Esophagus (tissue), 2 donors: ENCODE data around the gene PRRT4. TPM values are rescaled to one million over a fixed set of nuclear protein-coding genes. Genes with fewer than 3 reads are reported as not detected.

Source experiments
- H3K27ac ChIP-seq, 2 donors: one replicate each; pipeline ENCODE4 v1.5.1; 2013; ENCODE audit warnings: low read depth in 2 of 2, mild to moderate bottlenecking in 2 of 2, inconsistent platforms in 1 of 2, low read length in 1 of 2, moderate library complexity in 1 of 2
- H3K27me3 ChIP-seq, 2 donors: one replicate each; pipeline ENCODE4 v1.6.1; 2013; ENCODE audit warnings: low read length in 2 of 2, control low read depth in 1 of 2, mild to moderate bottlenecking in 1 of 2; ENCODE audit not compliant: insufficient read depth in 2 of 2, control insufficient read depth in 1 of 2
- H3K36me3 ChIP-seq, 2 donors: one replicate each; pipeline ENCODE4 v1.6.1; 2013; ENCODE audit warnings: low read length in 1 of 2; ENCODE audit not compliant: control insufficient read depth in 2 of 2, insufficient read depth in 2 of 2
- H3K4me1 ChIP-seq, 2 donors: one replicate each; pipeline ENCODE4 v1.6.1; 2013; ENCODE audit warnings: low read length in 1 of 2; ENCODE audit not compliant: control insufficient read depth in 2 of 2, insufficient read depth in 2 of 2
- H3K4me3 ChIP-seq, 2 donors: one replicate each; pipeline ENCODE4 v1.5.1; 2013; ENCODE audit warnings: low read length in 2 of 2, mild to moderate bottlenecking in 2 of 2, low read depth in 1 of 2, moderate library complexity in 1 of 2
- H3K9me3 ChIP-seq, 2 donors: one replicate each; pipeline ENCODE4 v1.6.1; 2013; ENCODE audit warnings: mild to moderate bottlenecking in 2 of 2, low read depth in 1 of 2, low read length in 1 of 2, moderate library complexity in 1 of 2; ENCODE audit not compliant: control insufficient read depth in 2 of 2, insufficient read depth in 1 of 2
- WGBS, 2 donors: extraction: QIAGEN DNeasy Blood & Tissue Kit; methylation state at CpG; one replicate each; pipeline ENCODE4 v1.1.7; 2013; 5-methylcytosine and 5-hydroxymethylcytosine counted together
- polyA plus RNA-seq, 2 donors: library from polyadenylated mRNA; stranded (reverse); fragments of 200-250 nt; gene quantifications; one replicate each; pipeline ENCODE4 v1.2.3, GENCODE V29; 2013
- donor health status: healthy with polysubstance abuse.
- donor health status: Bipolar disorder and iron deficiency.

PRRT4 gene
- polyA plus RNA-seq, result under 1 TPM; 0.45 to 0.73 TPM

DNA sequence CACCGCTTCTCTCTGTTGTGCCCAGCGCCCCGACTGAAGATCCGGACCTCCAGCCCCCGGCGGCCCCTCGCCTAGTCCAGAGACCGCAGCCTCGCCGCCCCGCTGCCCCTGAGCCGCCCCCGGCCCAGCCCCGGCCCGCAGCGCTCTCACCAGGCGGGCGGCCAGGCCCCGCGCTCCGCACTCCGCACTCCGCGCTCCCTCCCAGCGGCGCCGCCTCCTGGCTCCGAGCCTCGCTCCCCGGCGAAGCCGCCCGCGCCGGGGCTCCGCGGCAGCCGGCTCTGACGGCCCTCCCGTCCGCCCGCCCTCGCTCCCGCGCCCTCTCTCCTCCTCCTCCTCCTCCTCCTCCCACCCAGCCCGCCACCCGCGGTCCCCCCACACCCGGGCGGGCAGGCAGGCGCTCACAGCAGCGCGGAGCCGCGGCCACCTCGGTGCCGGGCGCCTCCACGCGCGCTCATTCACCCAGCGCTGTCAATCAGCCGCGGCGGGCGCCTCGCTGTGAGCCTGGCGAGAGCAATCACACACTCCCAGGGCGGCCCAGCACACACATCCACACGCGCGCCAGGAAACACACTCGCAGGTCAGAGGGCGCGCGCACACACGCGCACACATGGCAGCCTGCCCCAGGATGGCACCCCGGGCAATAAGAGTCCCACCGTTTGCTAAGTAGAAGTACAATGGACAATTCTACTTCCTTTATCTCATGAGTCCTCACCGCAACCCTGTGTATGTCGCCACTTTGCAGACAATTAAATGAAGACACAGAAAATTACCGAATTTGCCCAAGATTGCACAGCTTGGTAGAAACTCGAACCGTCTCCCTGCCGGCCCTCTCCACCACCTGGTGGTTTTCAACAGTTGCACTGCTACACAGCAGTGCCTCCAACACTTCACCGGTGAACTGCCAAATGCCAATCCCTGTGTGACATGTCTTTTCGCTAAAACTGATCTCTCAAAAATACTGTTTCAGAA lies at the start of gene PRRT4:
Gene PRRT4, minus strand, starts transcription at position 280 of the 969 bp plus-strand sequence.
- H3K27me3 ChIP-seq, result peaks cover 0 to 3% of the 10 kb centered on the region in 2 donors
- WGBS, 2 donors, result 1% methylated on average over 71 to 88 of the region's 88 CpGs
- H3K36me3 ChIP-seq, result no peaks in the 10 kb centered on the region
- H3K4me1 ChIP-seq, result peaks cover 0 to 16% of the 10 kb centered on the region in 2 donors
- peaks cover 0 to 2% of the 10 kb centered on the region in 2 donors for H3K9me3 ChIP-seq
- peak within 1 kb of the TSS; percentile 46 to 54 for H3K4me3 ChIP-seq
- H3K27ac ChIP-seq, result no peak within 1 kb of the TSS

DNA sequence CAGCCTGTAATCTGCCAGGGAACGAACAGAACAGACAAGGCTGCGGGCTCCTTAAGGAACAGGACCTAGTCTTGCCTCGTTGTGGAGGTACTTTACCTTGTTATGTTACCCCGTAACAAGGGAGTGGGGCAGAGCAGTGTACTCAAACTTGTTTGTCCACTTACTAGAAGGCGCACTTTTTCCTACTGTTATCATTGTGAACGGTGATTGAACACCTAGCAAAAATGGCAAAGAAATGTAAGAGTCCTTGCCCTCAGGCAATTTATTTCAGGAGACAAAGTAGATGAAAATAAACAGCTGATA lies 48.9 kb upstream of the PRRT4 start:
- Histone ChIP-seq H3K36me3 (no peaks in the 10 kb centered on the region), H3K27ac (peak overlapping the region; percentile 87 to 97), H3K4me3 (peak overlapping the region; percentile 63 to 65), H3K27me3 (no peaks in the 10 kb centered on the region), H3K9me3 (no peaks in the 10 kb centered on the region), H3K4me1 (peaks cover 6 to 19% of the 10 kb centered on the region in 2 donors)
- 1 to 3% methylated on average over 6 of the region's 6 CpGs for WGBS, 2 donors

DNA sequence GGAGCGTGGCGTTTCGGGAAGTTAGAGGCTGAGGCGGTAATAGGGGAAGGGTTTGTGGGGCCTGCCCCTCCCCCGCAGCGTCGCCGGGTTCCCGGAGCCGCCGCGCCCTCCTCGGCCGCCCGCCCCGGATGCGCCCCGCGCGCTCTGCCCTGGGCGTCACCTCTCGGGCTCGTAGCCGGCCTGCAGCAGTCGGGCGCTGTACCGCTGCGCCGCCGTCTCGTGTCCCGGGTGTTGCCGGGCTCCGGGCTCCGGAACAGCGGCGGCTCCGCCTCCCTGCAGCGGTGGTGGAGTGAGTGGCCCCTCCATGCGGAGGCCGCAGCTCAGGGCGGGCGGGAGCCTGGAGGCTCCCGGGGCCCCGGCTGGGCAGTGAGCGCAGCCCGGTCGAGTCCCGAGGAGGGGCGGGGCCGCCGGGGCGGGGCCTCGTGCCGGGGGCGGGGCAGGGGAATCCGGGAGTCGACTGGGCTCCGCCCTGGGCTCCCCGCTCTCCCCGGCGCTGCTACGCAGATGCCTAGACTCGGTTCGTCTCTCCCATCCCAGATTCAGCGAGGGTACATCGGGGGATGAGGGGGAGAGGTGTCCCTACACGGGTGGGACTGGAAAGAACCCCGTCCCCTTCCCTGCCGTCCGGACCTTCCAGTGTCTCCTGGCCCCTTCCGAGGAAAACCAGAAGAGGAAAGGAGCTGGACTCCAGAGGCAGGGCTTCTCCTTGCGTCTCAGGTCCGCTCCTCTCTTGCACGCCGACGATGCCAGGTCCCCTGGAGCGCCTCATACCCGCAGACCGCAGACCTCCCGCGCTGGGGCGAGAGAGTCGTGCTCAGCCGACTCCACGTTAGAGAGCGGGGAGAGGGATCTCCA lies 48.3 kb upstream of the PRRT4 start, which contains the start of gene IMPDH1:
Gene IMPDH1, minus strand, starts transcription at position 387 of the 855 bp plus-strand sequence. Its CDS starts 81 bp downstream, at position 306.
- peak within 1 kb of the TSS; percentile 87 to 97 for H3K27ac ChIP-seq
- peak within 1 kb of the TSS; percentile 64 to 65 for H3K4me3 ChIP-seq
- no peaks in the 10 kb centered on the region for H3K27me3 ChIP-seq
- H3K4me1 ChIP-seq, result peaks cover 6 to 25% of the 10 kb centered on the region in 2 donors
- WGBS, 2 donors, result 0 to 1% methylated on average over 66 to 87 of the region's 87 CpGs
- no peaks in the 10 kb centered on the region for H3K9me3 ChIP-seq
- no peaks in the 10 kb centered on the region for H3K36me3 ChIP-seq

DNA sequence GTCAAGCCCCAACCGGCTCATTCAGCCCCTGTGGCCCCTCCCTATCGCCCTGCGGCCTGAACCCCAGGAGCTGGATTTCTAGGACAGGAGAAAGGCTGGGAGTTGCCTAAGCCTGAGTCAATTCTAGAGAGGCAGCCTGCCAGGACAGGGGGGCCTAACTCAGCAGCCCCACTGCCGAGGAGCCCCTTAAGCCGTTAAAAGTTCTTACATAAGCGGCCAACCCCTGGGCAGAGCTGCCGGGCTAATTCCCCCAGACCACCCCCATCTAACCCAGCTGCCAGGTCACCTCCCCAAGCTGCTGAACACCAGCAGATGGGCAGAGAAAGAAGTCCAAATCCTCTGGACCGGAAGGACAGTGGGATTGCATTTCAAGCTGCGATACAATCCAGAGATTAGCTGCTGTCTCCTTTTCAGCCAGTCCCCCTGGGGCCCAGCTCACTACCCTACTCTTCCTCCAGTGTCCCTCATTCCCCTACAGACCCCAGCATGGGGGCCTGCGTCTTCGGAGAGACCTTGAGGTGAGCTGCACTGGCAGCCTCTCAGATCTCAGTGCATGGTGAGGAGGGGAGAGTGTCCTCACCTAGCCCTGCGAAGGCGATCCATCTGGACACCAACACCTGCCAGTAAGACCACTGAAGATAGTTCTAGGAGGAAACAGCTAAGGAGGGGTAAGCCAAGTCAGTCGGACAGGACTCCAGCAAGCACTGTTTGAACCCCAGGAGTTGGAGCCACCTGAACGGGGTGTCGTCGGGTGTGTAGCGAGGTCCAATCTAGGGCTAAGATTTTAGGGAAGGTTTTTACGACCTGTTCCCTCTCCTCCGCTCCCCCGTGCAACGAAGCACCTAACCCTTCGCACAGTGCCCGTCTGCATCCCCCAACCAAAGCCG lies 47.5 kb upstream of the PRRT4 start:
- WGBS, 2 donors, result 19 to 21% methylated on average over 25 of the region's 25 CpGs
- H3K4me3 ChIP-seq, result peak overlapping the region; percentile 64 to 65

DNA sequence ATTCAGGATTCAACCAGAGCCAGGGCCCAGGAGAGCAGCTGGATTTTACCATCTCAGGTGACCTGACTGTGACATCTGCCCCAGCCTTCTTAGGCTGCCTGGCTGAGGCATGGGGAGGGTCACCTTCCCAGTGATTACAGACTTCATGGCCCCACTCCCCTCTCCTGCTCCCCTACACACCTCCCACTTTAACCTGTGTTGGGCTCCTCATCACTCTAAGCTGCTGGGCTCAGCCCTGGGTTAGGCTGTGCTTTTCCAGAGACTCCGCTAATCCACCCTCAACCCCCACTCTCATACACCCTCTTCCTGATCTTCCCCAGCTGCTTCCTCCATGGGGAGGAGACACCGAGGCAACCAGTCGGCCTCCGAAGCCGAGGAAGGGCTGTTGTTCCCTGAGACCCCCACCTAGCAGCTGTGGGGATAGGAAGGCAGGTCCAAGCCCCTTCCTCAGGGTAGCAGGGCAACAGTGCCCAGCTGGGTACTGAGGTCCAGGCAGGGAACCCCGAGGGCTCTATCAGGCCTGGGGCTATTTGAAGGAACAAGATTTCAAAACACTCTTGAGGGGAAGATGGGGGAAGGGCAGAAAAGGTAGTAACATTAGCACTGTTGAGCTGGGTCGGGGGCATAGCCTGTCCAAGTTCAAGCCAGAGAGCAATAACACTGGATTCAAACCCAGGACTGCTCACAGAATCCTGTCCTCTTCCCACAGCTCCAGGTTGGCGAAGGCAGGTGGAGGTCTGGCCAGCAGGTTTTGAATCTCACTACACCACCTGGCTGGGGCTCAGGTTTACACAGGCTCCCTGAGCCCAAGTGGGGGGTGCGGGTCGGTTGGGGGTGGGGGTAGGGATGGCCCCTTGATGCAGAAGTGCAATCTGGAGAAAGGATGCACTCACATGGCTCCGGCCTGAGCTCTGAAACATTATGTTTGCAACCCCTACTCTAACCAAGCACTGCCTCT lies 46.5 kb upstream of the PRRT4 start:
- Histone ChIP-seq H3K4me1 (peaks cover 6 to 33% of the 10 kb centered on the region in 2 donors), H3K9me3 (no peaks in the 10 kb centered on the region), H3K27ac (peak overlapping the region; percentile 44 to 87), H3K27me3 (no peaks in the 10 kb centered on the region), H3K4me3 (no peak overlapping the region), H3K36me3 (peaks cover 0 to under 1% of the 10 kb centered on the region in 2 donors)
- 59 to 61% methylated on average over 11 of the region's 11 CpGs for WGBS, 2 donors

More for the DNA sequence above, 47.5 kb upstream of the PRRT4 start:
- peaks cover 6 to 33% of the 10 kb centered on the region in 2 donors for H3K4me1 ChIP-seq
- H3K27ac ChIP-seq, result peak overlapping the region; percentile 80 to 87
- no peaks in the 10 kb centered on the region for H3K36me3 ChIP-seq
- no peaks in the 10 kb centered on the region for H3K27me3 ChIP-seq
- no peaks in the 10 kb centered on the region for H3K9me3 ChIP-seq

DNA sequence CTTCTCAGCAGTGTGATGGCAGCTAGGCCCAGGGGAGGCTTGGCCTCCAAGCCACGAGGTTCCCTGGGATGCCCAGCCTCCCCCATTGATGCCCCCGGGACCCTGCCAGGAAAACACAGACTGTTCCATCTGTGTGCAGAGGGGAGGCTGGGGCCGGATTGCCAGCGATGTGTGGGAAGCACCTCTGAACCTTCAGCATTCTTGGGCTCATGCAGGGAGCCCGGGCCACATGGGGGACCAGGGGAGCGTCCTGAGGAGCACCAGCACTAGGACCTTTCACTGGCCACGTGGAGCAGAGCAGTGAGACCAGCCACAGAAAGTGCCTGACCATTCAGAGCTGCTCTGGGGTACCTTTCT lies 45.7 kb upstream of the PRRT4 start:
- H3K36me3 ChIP-seq, result peaks cover 0 to 3% of the 10 kb centered on the region in 2 donors
- no peaks in the 10 kb centered on the region for H3K27me3 ChIP-seq
- H3K4me1 ChIP-seq, result peaks cover 6 to 33% of the 10 kb centered on the region in 2 donors
- 79 to 86% methylated on average over 7 of the region's 7 CpGs for WGBS, 2 donors
- peak overlapping the region in 1 of 2 donors; percentile 46 for H3K27ac ChIP-seq
- H3K9me3 ChIP-seq, result no peaks in the 10 kb centered on the region
- H3K4me3 ChIP-seq, result no peak overlapping the region

DNA sequence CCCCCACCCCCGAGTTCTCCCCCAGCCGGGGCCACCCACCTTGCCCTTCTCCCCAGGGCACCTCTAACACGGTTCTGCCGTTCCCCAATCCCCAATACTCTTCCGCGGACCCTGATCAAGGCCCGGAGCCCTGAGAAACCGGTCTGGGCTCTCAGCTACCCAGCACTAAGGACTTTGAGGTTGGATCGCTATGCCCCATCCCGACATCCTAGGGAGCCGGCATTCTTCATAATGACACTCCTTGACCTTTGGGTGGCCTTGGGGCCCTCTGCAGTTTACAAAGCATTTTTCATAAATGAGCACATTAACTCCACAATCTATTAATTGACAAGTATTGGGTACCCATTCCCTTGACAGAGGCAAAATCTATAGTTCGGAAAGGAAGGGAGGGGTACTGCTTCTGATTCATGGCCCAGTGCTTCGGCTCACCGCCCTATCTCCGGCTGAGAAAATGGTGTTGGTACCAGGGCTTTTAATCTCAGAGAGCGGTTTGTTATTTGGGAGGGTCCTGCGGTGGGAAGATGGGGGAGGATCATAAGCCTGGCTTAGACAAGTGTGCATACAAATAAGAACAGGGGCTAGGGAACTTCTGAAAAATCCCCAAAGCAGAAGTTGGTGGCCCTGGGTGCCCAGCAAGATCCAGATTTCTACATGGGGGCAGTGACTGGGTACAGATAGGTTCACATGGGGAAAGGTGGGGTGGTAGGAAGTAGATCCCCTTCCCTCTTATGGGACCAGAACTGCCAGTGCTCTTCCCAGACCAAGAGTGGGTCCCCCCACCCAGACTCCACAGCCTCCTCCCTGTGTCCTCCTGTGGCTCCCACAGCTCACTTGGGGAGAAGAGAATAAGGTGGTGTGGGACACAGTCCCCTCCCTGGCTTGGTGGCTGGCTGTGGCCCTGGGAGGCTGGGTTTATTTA lies 45.1 kb upstream of the PRRT4 start:
- Histone ChIP-seq H3K36me3 (peaks cover 0 to 4% of the 10 kb centered on the region in 2 donors), H3K4me3 (peak overlapping the region in 1 of 2 donors; percentile 61), H3K9me3 (no peaks in the 10 kb centered on the region), H3K4me1 (peaks cover 6 to 33% of the 10 kb centered on the region in 2 donors), H3K27ac (peak overlapping the region in 1 of 2 donors; percentile 46), H3K27me3 (no peaks in the 10 kb centered on the region)
- 43 to 44% methylated on average over 15 of the region's 17 CpGs for WGBS, 2 donors
